HG03196 (cell line): ENCODE data around the gene PRDM5.

ENCODE experiments used
- ATAC-seq: cut with Tn5 transposase; IDR thresholded peaks from one replicate; pipeline ENCODE4 v1.9.1; 2021; ENCODE audit not compliant: unreplicated experiment

Gene PRDM5

DNA sequence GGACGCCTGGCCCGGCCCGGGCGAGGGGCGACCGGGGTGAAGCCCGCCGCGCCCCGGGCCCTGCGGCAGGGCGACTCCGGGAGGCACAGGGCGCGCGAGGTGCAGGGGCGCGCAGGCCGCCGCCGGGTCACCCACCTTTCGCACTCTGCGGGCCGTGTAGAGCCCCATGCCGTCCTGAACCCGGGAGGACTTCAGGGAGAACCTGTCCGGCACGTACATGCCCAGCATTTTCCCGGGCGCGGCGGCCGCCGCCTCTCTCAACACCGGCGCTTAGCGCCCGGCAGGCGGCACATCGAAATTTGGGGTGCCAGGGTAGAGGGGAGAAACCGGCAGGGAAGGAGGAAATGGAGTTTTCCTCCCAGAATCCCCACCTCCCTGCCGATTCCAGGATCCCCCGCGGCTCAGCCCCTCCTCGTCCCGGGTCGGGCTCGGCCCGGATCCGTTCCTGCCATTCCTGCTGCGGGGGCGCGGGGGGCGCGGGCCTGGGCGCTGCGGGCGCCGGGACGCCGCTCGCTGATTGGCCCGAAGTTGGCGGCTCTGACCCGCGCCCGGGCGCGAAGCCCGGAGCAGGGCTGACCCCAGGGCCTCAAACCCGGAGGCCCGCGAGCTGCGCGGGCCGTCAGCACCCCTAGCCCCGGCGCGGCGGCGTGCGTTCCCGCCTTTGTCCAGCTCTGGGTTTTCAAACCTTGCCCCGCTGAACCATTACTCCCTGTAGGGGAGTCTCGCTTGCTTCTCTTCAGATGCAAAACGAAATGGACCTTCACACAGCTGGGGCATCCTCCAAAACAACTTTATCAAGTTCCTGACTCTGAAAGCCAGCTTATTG is at the start of gene PRDM5:
Gene PRDM5, minus strand, starts transcription at position 346 of the 826 bp plus-strand sequence. Its CDS starts 118 bp downstream, at position 228.
- ATAC-seq: no peak

GRCh38 chr4:120971884-120972283 is 49.4 kb upstream of the PRDM5 start:
- ATAC-seq: no peak

- ATAC-seq: no peak
These were observed 43.4 kb upstream of the PRDM5 start for GRCh38 chr4:120965938-120966337.

DNA sequence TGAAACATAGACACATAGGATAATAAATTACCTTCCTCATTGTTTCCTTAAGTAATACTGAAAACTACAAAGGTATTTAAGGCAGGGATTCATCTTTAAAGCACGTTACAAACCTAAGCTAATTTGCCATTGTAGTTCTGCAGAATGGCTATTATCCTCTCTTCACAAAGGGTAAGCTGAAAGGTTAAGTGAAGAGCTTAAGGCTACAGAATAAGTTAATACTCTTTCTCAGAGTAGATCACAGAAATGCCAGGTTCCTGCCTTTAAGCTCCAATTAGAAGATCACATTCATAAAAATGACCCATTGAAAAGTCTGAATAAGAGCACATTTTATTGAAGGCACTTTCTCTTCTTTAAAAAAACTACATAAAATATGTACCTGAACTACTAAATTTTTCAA is 42.1 kb upstream of the PRDM5 start:
- no peak for ATAC-seq

DNA sequence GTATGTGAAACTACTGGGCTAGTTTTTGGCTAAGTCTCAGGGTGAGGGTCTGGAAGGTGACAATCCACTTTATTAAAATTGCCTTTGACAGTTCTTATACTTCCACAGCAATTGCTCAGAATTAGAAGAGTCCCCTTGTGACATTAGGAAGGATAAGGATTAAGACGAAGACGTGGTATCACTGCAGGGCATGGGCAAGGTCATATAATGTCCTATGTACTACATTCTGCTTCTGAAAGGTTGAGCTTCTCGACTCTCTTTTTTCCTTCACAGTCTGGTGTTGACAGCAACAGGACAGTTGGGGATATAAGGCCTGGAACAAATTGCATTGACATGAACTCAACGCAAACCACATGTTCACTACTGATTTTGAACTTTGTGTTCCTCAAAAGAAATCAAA is 40.9 kb upstream of the PRDM5 start:
- no peak for ATAC-seq

DNA sequence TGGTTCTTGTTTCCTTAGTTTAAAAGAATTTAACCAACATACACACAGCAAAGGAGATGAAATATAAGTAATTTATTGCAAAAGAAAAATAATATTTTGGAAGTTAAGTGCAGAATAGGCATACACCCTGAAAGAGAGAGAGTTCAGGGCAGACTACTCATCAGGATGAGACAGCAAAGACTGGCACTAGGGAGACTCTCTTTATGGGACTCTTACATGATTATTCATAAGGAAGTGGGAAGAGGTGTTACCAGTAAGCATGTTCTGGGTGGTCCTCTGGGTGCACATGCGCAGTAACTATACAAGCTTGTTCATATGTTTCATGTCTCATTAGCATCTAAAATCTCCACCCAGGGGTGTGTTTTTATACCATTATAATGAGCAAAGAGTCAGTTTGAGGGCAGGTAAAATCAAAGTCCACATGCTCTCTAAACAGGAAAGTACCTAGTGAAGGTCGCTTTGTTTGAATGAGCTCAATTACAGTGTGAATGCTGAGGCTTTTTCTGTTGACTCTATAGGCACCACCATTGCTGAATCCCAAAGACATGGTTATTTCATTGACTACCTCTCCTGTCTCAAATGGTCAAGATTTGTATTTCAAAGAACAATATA is 38.2 kb upstream of the PRDM5 start:
- no peak for ATAC-seq

GRCh38 chr4:120948382-120948781 is 25.9 kb upstream of the PRDM5 start:
- ATAC-seq: no peak

- no peak for ATAC-seq
These were observed 20.2 kb upstream of the PRDM5 start for GRCh38 chr4:120942776-120943175.

DNA sequence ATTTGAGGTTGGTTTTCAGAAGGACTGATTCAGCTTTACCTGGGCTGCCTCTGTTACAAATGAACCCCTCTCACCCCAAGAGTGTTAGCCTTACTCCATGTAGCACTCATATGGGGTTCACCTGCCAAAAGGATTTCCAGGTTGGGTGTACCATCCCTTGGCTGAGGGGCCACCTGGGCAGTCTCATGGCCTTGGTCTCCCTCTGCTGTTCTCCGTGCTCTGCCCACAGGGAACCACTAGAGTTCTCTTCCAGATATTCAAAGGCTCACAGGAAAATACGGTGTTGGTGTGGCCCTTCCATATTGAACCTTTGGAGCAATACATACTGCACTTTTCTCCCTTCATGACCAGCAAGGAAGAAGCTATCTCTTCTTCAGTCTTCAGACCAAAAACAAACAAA is 18.0 kb upstream of the PRDM5 start:
- no peak for ATAC-seq

GRCh38 chr4:120939693-120940092 is 17.2 kb upstream of the PRDM5 start:
- ATAC-seq: no peak

DNA sequence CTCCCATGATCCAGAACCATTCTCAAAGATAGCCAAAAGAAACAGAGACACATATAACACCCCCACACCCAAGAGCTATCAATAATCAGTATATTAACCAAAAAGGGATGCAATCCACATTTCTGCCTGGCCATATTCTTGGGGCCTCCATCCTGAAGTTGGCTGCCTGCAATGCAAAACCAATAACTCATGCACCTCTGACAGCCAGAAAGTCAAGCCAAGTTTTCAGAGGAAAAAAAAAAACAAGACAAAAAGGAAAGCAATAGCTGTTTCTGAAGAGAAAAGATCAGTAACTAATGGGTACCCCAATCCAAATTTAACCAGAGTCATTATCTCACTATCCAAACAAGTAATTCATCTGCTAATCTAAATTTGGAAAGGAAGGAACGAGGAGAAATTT is 7.3 kb upstream of the PRDM5 start:
- no peak for ATAC-seq

DNA sequence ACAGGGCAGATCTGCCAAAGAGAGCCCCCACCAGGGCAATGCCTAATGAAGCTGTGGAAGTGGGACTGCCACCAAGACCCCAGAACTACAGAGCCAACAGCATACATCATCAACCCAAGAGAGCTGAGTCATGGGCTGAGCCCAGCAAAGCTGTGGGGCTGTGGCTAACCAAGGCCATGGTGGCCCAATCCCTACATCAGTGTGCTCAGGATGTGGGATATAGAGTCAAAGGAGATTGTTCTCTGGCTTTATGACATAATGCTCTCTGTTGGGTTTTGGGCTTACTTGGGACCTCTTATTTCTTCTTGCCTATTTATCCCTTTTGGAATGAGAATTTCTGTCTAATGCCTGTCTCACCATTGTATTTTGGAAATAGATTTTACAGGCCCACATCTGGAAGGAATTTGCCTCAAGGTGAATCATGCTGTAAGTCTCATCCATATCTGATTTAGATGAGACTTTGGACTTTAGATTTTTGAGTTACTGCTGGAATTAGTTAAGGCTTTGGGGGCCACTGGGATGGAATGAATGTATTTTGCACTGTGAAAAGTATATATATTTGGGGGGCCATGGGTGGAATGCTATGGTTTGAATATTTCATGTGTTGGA is 5.4 kb upstream of the PRDM5 start:
- no peak for ATAC-seq

DNA sequence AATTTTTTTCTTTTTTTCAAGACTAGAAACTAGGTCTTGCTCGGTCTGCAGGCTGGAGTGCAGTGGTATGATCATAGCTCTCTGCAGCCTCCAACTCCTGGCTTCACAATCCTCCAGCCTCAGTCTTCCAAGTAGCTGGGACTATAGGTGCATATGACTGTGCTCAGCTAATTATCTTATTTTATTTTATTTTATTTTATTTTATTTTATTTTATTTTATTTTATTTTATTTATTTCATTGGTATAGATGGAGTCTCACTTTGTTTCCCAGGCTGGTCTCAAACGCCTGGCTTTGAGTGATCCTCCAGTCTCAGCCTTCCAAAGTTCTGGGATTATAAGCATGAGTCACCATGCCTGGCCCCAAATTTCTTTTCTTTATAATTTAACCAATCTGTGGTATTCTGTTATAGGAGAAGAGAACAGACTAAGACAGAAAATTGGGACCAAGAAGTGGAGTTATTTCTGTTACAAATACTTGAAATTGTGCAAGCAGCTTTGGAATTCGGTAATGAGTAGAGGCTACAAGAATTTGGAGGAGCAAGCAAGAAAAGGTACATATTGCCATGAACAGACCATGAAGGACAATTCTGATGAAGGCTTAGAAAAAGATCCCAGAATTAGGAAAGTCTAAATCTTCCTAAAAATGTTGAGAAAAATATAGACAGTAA is 4.0 kb upstream of the PRDM5 start:
- no peak for ATAC-seq

DNA sequence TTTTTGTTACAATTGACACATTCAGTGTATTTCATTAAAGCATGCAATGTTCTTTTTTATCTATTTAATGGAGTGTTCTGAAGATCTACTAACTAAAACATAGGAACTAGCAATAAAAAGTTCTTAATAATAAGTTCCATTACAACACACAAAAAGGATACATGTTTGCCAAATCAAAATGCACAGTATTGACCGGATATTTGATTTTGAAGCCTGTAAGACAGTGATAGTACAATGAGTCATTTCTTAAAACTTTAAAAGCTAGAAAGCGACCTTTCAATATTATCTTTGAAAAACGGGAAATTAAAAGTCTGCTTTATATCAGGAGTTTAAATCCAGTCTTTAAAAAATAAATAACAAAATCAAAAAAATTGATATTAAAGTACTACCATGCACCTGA is 2.4 kb upstream of the PRDM5 start:
- no peak for ATAC-seq

DNA sequence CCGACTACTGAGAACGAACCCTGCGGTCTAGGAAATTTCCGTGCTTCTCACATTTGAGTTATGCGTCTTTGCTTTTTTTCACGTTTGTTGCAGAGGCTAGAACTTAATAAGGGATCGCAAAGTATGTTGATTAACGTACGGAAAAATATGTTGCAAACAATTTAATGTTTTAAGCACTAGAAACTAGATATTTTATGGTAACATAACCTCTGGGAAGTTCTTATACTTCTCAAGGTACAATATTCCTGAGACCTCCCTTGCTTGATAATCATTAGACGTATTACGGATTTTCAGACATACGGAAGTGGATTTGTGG is 639 bp upstream of the PRDM5 start:
- no peak for ATAC-seq

DNA sequence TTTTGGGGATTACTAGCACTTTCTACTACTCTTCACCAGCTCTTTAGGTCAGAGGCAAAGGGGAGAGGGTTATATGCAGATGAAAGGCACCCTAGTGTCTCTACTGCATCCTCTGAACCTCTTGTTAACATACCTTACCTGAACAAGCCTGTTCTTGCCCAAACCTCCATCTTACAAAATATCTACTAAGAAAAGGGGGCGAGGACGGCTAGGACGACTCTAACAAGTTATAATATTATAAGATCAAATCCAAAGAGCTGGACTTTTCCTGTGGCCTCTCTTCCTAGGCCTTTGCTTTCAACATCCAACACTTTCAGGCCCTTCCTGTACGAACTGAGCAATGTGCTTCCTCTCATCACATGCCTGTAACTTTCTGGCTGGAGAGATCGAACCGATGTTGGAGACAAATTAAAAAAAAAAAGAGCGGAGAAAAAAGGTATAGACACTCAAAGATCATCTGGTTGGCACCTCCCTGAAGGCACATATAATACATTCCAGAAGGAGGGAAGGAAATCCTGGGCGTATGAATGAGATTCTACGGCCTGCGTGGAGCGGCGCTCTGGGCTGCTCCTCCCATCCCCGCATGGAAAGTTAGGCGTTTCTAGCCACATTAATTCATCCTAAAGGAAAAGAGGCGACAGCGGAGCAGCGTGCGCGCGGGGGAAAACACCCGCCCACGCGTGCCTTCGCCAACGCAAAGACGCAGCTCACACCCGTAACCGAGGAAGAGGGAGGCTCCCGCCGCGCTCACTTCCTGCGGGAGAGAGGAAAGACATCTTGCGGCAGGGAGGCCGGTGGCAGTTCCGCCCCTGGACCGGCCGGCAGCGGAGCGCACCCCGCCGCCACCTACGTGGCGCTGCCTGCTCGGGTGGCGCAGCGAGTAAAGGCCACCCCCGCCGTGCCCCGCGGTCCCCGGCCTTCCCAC is 808 bp downstream of the PRDM5 start:
- ATAC-seq: no peak

GRCh38 chr4:120920666-120921065 is 1.9 kb downstream of the PRDM5 start:
- ATAC-seq: no peak

- no peak for ATAC-seq
These were observed 3.2 kb downstream of the PRDM5 start for GRCh38 chr4:120919358-120919757.

DNA sequence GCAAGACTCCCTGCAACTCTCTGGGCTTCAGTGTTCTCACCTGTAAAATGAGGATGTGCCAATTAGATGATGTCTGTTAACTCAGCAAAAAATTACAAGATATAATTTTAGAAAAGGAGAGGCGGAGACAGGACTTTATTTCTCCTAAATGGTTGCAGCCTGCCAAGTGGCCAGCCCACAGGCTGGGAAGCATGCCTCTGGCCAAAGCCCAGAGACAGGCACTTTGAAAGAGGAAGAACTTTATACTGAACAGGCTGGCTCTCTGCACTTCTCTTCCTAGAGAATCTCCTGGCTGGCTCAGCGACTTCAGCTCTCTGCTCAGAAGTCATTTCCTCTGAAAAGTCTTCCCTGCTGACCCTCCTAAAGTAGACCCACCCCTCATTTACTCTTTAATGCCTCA is 3.7 kb downstream of the PRDM5 start:
- ATAC-seq: no peak

DNA sequence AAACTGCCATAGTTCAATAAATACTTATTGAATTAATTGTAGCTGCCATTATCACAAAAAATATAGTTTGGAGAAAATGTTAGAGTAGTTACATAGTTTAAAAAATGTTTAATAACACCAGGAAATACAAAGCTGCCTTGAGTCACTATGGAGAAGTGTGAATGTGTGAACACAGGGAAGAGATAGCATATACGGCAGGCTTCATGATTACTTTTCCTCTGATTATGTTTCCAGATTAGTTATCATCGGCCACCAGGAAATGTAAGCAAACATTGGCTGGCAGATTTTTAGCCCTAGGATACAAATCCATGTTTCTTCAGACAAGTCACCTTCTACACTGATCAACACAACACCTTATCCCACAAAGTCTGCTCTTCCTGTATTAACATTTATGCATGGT is 4.4 kb downstream of the PRDM5 start:
- no peak for ATAC-seq

- ATAC-seq: no peak
These were observed 5.6 kb downstream of the PRDM5 start for GRCh38 chr4:120916937-120917336.
